H9 (cell line): ENCODE results near the gene PPFIA4. TPM values are rescaled to one million over a fixed set of nuclear protein-coding genes. Genes with fewer than 3 reads are reported as not detected.
"Not testable (repeated sequence)": the region's sequence is repeated elsewhere in the genome, so short reads cannot be mapped to it uniquely, and the experiment has no call there.

Experiments used
- DNase-seq: peaks from one replicate; pipeline ENCODE4 v3.0.0-alpha.2; 2017
- H2AFZ ChIP-seq: one replicate; pipeline ENCODE4 v1.6.1; 2013; ENCODE audit warnings: mild to moderate bottlenecking, low read length, control low read depth, moderate library complexity
- H2AK5ac ChIP-seq: 2 replicates; pipeline ENCODE4 v1.6.1; 2013; ENCODE audit warnings: low read length, control low read depth, mixed read lengths; ENCODE audit not compliant: insufficient read length
- H2BK120ac ChIP-seq: one replicate; pipeline ENCODE4 v1.6.1; 2013; ENCODE audit warnings: low read depth, mild to moderate bottlenecking, low read length, control low read depth, inconsistent platforms; ENCODE audit not compliant: poor library complexity, severe bottlenecking
- H2BK12ac ChIP-seq: 2 replicates; pipeline ENCODE4 v1.6.1; 2013; ENCODE audit warnings: low read length, control low read depth, mixed read lengths, low read depth; ENCODE audit not compliant: insufficient read length
- H2BK15ac ChIP-seq: 2 replicates; pipeline ENCODE4 v1.6.1; 2013; ENCODE audit warnings: low read depth, low read length, control low read depth
- H2BK20ac ChIP-seq: one replicate; pipeline ENCODE4 v1.6.1; 2013; ENCODE audit warnings: low read depth, mild to moderate bottlenecking, low read length, control low read depth, inconsistent platforms; ENCODE audit not compliant: poor library complexity, severe bottlenecking
- H2BK5ac ChIP-seq: 2 replicates; pipeline ENCODE4 v1.6.1; 2013; ENCODE audit warnings: low read length, control low read depth, mixed read lengths; ENCODE audit not compliant: insufficient read length
- H3K14ac ChIP-seq: 2 replicates; pipeline ENCODE4 v1.6.1; 2013; ENCODE audit warnings: low read length, control low read depth; ENCODE audit not compliant: insufficient read depth
- H3K18ac ChIP-seq: 2 replicates; pipeline ENCODE4 v1.6.1; 2013; ENCODE audit warnings: low read depth, mild to moderate bottlenecking, mixed read lengths, low read length, control low read depth; ENCODE audit not compliant: insufficient read length
- H3K23ac ChIP-seq: 2 replicates; pipeline ENCODE4 v1.6.1; 2013; ENCODE audit warnings: low read length, control low read depth, mixed read lengths, low read depth; ENCODE audit not compliant: insufficient read length
- H3K23me2 ChIP-seq: 2 replicates; pipeline ENCODE4 v1.6.1; 2013; ENCODE audit warnings: low read depth, mild to moderate bottlenecking, mixed read lengths, low read length, control low read depth; ENCODE audit not compliant: insufficient read length, poor library complexity, severe bottlenecking
- H3K27ac ChIP-seq: 2 replicates; pipeline ENCODE4 v1.5.1; 2013; ENCODE audit warnings: low read length, control low read depth, mixed read lengths, low read depth; ENCODE audit not compliant: insufficient read length
- H3K27me3 ChIP-seq: 2 replicates; pipeline ENCODE4 v1.6.1; 2013; ENCODE audit warnings: low read length, control low read depth, inconsistent platforms; ENCODE audit not compliant: insufficient read depth
- H3K4ac ChIP-seq: 2 replicates; pipeline ENCODE4 v1.6.1; 2013; ENCODE audit warnings: low read depth, mild to moderate bottlenecking, control low read depth, inconsistent platforms, low read length, moderate library complexity
- H3K4me1 ChIP-seq: 2 replicates; pipeline ENCODE4 v1.6.1; 2013; ENCODE audit warnings: low read length, control low read depth, inconsistent platforms; ENCODE audit not compliant: insufficient read depth
- H3K4me2 ChIP-seq: 2 replicates; pipeline ENCODE4 v1.6.1; 2013; ENCODE audit warnings: low read length, control low read depth, mixed read lengths; ENCODE audit not compliant: insufficient read length, insufficient read depth
- H3K56ac ChIP-seq: 2 replicates; pipeline ENCODE4 v1.6.1; 2013; ENCODE audit warnings: low read depth, mild to moderate bottlenecking, mixed read lengths, low read length, control low read depth; ENCODE audit not compliant: insufficient read length
- H3K79me1 ChIP-seq: 2 replicates; pipeline ENCODE4 v1.6.1; 2013; ENCODE audit warnings: low read depth, mild to moderate bottlenecking, moderate library complexity, low read length, control low read depth, inconsistent platforms; ENCODE audit not compliant: insufficient read depth, poor library complexity, severe bottlenecking
- H3K79me2 ChIP-seq: 2 replicates; pipeline ENCODE4 v1.6.1; 2013; ENCODE audit warnings: low read length, control low read depth, inconsistent platforms; ENCODE audit not compliant: insufficient read depth
- H3K9ac ChIP-seq: 2 replicates; pipeline ENCODE4 v1.6.1; 2013; ENCODE audit warnings: low read length, control low read depth, mixed read lengths; ENCODE audit not compliant: insufficient read length; ENCODE audit errors: extremely low read depth
- H3K9me3 ChIP-seq: one replicate; pipeline ENCODE4 v1.6.1; 2013; ENCODE audit warnings: low read depth, low read length, inconsistent platforms; ENCODE audit not compliant: control insufficient read depth
- H3T11ph ChIP-seq: one replicate; pipeline ENCODE4 v1.6.1; 2013; ENCODE audit warnings: mild to moderate bottlenecking, low read length, control low read depth, inconsistent platforms
- H4K20me1 ChIP-seq: one replicate; pipeline ENCODE4 v1.6.1; 2013; ENCODE audit not compliant: control insufficient read depth, insufficient read length, insufficient read depth
- H4K5ac ChIP-seq: 2 replicates; pipeline ENCODE4 v1.6.1; 2013; ENCODE audit warnings: low read depth, mild to moderate bottlenecking, mixed read lengths, low read length, control low read depth; ENCODE audit not compliant: insufficient read length
- H4K8ac ChIP-seq: replicated peaks from 2 replicates; pipeline ENCODE4 v1.6.1; 2013; ENCODE audit warnings: low read length, control low read depth, mixed read lengths, low read depth; ENCODE audit not compliant: insufficient read length
- H4K91ac ChIP-seq: 2 replicates; pipeline ENCODE4 v1.6.1; 2013; ENCODE audit warnings: low read depth, mild to moderate bottlenecking, moderate library complexity, mixed read lengths, low read length, control low read depth; ENCODE audit not compliant: insufficient read length
- H3K27ac Mint-ChIP-seq, 3 experiments: 2 replicates in 2 of 3; 3 replicates in 1 of 3; pipeline ENCODE4 v1.8.0; 2020 to 2021; ENCODE audit warnings: mixed read lengths in 3 of 3, mild to moderate bottlenecking in 1 of 3, moderate library complexity in 1 of 3
- H3K27me3 Mint-ChIP-seq: 2 replicates; pipeline ENCODE4 v1.8.0; 2021; ENCODE audit warnings: low read depth, mild to moderate bottlenecking, moderate library complexity, mixed read lengths
- H3K36me3 Mint-ChIP-seq, 3 experiments: 2 replicates in 2 of 3; 3 replicates in 1 of 3; pipeline ENCODE4 v1.8.0; 2020 to 2021; ENCODE audit warnings: low read depth in 3 of 3, mixed read lengths in 3 of 3; ENCODE audit not compliant: insufficient read depth in 1 of 3
- H3K4me1 Mint-ChIP-seq, 2 experiments: 2 replicates each; pipeline ENCODE4 v1.8.0; 2020; ENCODE audit warnings: mixed read lengths in 2 of 2
- H3K4me3 Mint-ChIP-seq, 2 experiments: 2 replicates in 1 of 2; 3 replicates in 1 of 2; pipeline ENCODE4 v1.8.0; 2020 to 2021; ENCODE audit warnings: mild to moderate bottlenecking in 2 of 2, mixed read lengths in 2 of 2, moderate library complexity in 1 of 2
- H3K9me3 Mint-ChIP-seq, 2 experiments: 2 replicates in 1 of 2; 3 replicates in 1 of 2; pipeline ENCODE4 v1.8.0; 2020; ENCODE audit warnings: mild to moderate bottlenecking in 2 of 2, mixed read lengths in 2 of 2, moderate library complexity in 1 of 2
- WGBS: extraction: QIAGEN DNeasy Blood & Tissue Kit; methylation state at CpG from one replicate; pipeline ENCODE4 v1.1.7; 2013; ENCODE audit warnings: missing lambda C conversion rate, low lambda C conversion rate, mixed read lengths; ENCODE audit not compliant: insufficient read length; ENCODE audit errors: extremely low coverage; 5-methylcytosine and 5-hydroxymethylcytosine counted together
- total RNA-seq: library from RNA; stranded (reverse); gene quantifications from 2 replicates; pipeline ENCODE4 v1.2.1, GENCODE V29; 2021
- TF ChIP-seq, protein P1 (sequence below): fragments of 200-600 bp; sonication (generic); conservative IDR thresholded peaks from 3 replicates; pipeline ENCODE4 v1.8.0; 2021; ENCODE audit warnings: antibody characterized with exemption, mild to moderate bottlenecking

PPFIA4 gene
- total RNA-seq, 1 experiment from 2014 or later: 3.9 TPM

GRCh38 chr1:202982715-202983430 is 43.4 kb upstream of the PPFIA4 start:
- no peaks in the 10 kb centered on the region for H3K23me2 ChIP-seq
- H2BK5ac ChIP-seq: no peak overlapping the region
- no peak overlapping the region for H2BK12ac ChIP-seq
- H3K9me3 ChIP-seq: no peaks in the 10 kb centered on the region
- no peak overlapping the region for H3K4me2 ChIP-seq
- H4K8ac ChIP-seq: no peak overlapping the region
- H3K79me2 ChIP-seq: no peaks in the 10 kb centered on the region
- H3K18ac ChIP-seq: no peak overlapping the region
- no peak overlapping the region for H2AK5ac ChIP-seq
- H3K56ac ChIP-seq: no peak overlapping the region
- H3K14ac ChIP-seq: no peak overlapping the region
- no peak for DNase-seq
- no peak overlapping the region for H3T11ph ChIP-seq
- H3K9ac ChIP-seq: no peak overlapping the region
- peaks cover 10% of the 10 kb centered on the region for H3K27me3 Mint-ChIP-seq
- TF ChIP-seq, protein P1, sequence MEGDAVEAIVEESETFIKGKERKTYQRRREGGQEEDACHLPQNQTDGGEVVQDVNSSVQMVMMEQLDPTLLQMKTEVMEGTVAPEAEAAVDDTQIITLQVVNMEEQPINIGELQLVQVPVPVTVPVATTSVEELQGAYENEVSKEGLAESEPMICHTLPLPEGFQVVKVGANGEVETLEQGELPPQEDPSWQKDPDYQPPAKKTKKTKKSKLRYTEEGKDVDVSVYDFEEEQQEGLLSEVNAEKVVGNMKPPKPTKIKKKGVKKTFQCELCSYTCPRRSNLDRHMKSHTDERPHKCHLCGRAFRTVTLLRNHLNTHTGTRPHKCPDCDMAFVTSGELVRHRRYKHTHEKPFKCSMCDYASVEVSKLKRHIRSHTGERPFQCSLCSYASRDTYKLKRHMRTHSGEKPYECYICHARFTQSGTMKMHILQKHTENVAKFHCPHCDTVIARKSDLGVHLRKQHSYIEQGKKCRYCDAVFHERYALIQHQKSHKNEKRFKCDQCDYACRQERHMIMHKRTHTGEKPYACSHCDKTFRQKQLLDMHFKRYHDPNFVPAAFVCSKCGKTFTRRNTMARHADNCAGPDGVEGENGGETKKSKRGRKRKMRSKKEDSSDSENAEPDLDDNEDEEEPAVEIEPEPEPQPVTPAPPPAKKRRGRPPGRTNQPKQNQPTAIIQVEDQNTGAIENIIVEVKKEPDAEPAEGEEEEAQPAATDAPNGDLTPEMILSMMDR: no peak
- H3K4me1 ChIP-seq: no peaks in the 10 kb centered on the region; the same call in 1 of the 2 replicates
- no peak overlapping the region for H2AFZ ChIP-seq
- H3K36me3 Mint-ChIP-seq: no peaks in the 10 kb centered on the region
- H3K27ac ChIP-seq: no peak overlapping the region
- H2BK120ac ChIP-seq: no peak overlapping the region
- H3K9me3 Mint-ChIP-seq: no peaks in the 10 kb centered on the region
- no peak overlapping the region for H3K27ac Mint-ChIP-seq
- no peak overlapping the region for H2BK20ac ChIP-seq
- H3K23ac ChIP-seq: no peak overlapping the region
- H3K4ac ChIP-seq: no peak overlapping the region
- no peak overlapping the region for H4K91ac ChIP-seq
- peaks cover 3 to 6% of the 10 kb centered on the region in 2 experiments; a peak in 2 of 4 replicates for H3K4me1 Mint-ChIP-seq
- no peaks in the 10 kb centered on the region for H3K27me3 ChIP-seq
- no CpG with 5 or more reads among the region's 3 CpGs for WGBS
- no peaks in the 10 kb centered on the region for H4K20me1 ChIP-seq
- no peaks in the 10 kb centered on the region for H3K79me1 ChIP-seq
- no peak overlapping the region for H4K5ac ChIP-seq
- H3K4me3 Mint-ChIP-seq: no peak overlapping the region
- H2BK15ac ChIP-seq: no peak overlapping the region

GRCh38 chr1:202986120-202986519 is 40.2 kb upstream of the PPFIA4 start:
- not testable (repeated sequence) for H3K27ac Mint-ChIP-seq, H3K23ac ChIP-seq

More at GRCh38 chr1:202986120-202986519, 40.2 kb upstream of the PPFIA4 start:
- H3K4me3 Mint-ChIP-seq, H3K27ac ChIP-seq, H2BK5ac ChIP-seq, H3K18ac ChIP-seq, H4K8ac ChIP-seq, H3K4ac ChIP-seq, H2BK12ac ChIP-seq, H4K5ac ChIP-seq, H4K91ac ChIP-seq, H3K79me1 ChIP-seq, H2AFZ ChIP-seq, H3K36me3 Mint-ChIP-seq, H3T11ph ChIP-seq, H2BK120ac ChIP-seq, H3K56ac ChIP-seq, H3K4me1 ChIP-seq, H3K23me2 ChIP-seq, H3K79me2 ChIP-seq, H3K9me3 ChIP-seq, H4K20me1 ChIP-seq, H3K9me3 Mint-ChIP-seq, H3K4me1 Mint-ChIP-seq, H3K4me2 ChIP-seq, H3K9ac ChIP-seq, H2AK5ac ChIP-seq, H2BK20ac ChIP-seq, DNase-seq, H3K27me3 ChIP-seq, H2BK15ac ChIP-seq, H3K14ac ChIP-seq: not testable (repeated sequence)
- WGBS: no CpG with 5 or more reads among the region's 9 CpGs
- H3K27me3 Mint-ChIP-seq: peaks cover 14% of the 10 kb centered on the region
